Right kidney (tissue), 1 donor: ENCODE data around the gene NKD2.
"Not testable (repeated sequence)": the region's sequence is repeated elsewhere in the genome, so short reads cannot be mapped to it uniquely, and the experiment has no call there.

ENCODE experiments used
- DNase-seq: peaks from one replicate; pipeline ENCODE4 v3.0.0-alpha.2; 2016

The NKD2 gene

DNA sequence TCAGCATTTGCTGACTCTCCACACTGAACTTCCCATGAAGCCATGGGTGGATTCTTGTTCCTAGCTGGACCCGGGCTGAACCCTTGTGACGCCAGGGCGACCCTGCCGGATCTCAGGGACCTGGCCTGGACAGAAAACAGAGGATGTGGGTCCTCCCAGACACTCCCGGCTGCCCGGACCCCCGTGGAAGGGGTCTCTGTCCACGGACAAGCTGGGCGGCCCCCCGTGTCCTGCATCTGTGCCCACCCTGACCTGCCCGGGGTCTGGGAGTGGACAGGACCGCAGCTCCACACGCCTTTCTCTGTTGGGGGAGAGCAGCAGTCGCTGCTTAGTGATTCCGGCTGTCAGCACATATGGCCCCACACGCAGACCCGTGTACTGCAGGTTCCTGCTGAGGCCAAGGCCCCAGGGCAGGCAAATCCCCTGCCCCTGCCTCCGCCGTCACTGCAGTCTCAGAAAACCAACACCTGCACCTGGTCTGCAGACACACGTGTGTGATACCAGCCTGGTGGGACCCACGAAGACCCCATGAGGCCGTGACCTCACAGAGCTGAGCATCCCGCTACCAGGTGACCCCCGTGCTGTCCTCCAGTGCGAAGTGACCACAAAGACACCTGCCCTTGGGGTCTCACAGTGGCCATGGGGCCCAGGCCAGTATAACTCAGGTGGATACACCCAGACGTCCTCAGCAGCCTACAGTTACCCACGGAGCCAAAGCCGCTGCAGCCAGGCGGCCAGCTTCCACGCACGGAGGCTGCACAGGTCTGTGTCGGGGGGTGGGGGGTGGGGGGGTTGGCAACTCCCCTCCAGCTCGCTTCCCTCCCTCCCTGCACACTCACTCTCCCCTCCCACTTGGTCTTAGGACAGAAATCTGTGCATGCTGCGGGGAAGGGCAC lies 50.6 kb downstream of the NKD2 start:
- DNase-seq: no peak

DNA sequence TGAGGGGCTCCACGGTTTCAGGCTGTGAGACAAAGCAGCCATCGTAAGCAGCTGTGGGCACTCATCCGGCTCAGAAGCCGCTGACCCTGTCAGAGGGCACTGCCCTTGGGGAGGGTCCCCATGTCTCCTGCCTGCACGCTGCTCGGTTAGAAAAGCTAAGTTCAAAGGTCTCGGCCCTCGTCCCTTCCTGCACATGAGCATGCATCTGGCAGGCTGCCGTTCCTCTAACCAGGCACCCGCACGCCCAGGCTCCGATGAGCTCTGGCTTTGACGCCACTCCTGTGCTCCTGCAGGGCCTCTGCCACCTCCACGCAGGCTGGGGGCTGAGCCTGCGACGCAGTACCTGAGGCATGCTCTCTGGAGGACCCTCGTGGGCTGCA lies 51.3 kb downstream of the NKD2 start:
- no peak for DNase-seq

DNA sequence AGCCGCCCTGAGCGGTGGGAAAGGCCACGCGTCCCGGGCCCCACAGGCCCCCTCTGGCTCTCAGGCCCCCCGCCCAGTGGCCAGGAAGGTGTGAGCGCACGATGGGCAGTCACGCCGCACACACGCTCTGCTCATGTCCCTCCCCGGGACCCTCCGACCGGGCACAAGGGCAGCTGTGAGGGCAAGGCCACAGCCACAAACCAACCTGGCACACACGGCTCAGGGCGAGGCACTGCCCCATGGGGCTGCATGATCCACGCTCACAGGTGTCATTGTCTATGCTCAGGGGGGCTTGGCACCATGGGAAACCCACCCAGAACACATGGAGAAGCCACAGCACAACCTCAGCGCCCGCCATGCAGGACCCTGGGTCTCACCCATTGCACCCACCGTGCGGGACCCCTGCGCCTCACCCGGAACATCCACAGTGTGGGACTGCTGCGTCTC lies 52.0 kb downstream of the NKD2 start:
- DNase-seq: no peak

DNA sequence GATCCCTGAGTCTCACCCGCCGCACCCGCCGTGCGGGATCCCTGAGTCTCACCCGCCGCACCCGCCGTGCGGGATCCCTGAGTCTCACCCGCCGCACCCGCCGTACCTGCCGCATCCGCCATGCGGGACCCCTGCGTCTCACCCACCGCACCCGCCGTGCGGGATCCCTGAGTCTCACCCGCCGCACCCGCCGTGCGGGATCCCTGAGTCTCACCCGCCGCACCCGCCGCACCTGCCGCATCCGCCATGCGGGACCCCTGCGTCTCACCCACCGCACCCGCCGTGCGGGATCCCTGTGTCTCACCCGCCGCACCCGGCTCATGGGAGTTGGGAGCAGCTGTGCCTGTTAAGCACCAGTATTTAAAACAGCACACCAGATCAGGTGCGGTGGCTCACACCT lies 52.7 kb downstream of the NKD2 start:
- not testable (repeated sequence) for DNase-seq

DNA sequence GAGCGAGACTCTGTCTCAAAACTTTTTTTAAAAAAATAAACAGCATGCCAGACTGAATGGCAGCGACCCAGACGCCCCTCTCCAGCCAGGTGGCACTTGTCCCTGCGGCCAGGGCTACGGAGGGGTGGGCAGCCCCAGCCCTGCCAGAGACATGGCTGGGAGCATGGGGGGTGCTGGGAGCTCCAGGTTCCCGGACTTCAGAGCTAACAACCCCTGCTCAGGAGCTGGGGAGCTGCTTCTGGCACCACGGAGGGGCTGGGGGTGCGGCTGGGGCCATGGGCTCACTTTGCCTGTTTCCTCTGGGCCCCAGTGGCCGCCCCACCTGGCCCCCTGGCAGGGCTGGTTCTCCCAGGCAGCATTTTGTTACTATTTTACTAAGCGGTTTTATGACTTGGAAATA lies 53.3 kb downstream of the NKD2 start:
- DNase-seq: no peak

DNA sequence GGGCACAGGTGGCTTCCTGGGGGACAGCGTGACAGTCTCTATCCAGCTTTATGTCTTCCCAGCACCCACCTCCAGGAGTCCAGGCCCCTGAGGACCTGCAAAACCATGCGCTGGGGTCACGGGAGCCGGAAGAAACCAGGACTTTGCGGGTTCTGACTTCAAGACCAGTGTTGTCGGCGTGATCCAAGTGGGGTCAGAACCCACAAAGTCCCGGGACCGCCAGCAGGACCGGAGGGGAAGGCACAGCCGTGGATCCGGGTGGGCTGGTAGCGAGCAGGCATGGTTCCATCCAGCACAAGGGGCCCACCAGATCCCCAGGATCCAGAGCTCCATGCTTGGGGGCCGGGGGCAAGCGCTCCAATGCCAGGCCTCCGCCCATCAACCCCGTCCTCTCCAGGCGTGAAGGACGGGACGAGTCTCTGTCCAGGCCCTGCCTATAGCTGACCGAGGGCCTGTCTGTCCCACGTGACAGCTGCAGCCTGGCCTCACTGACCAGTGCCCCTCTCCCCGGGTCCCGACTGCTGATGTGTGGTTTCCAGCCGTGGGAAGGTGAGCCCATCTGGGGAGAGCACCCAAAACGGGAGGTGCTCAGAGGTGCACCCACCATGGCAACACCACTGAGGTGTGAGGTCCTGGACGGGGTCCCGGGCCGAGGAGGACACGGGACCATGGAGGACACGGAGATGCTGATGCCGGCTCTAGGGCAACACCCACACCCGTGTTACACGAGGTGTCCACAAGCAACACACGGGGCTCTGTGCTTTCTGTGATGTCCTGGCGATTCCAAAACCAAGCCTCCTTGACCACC lies 54.4 kb downstream of the NKD2 start:
- no peak for DNase-seq

DNA sequence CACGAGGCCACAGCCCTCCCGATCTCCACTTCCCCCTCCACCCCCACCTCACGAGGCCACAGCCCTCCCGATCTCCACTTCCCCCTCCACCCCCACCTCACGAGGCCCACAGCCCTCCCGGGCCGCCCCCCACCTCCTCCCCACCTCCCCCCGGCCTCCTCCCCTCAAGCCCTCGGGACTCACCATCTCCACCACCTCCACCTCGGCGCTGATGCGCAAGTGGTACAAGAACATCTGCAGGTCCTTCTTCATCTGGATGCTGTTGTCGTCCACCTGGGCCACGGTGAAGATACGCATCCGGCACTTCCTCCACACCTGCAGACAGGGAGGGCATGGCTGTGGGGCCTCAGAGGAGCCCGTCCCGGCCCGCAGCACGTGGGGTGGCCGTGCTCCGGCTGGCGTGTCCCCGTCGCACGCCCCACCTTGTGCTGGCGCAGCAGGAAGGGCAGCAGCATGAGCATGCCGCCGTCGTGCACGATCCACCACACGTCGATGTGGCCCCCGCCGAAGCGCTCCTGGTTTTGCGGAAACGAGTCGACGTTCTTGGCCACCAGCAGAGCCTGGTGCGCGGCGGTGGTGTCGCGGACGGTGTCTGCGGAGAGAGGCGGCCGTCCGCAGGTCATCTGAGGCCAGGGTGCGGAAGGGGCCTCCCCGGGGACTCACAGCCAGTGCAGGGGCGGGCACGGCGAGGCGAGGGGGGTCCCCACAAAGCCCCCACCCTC lies 55.2 kb downstream of the NKD2 start:
- no peak for DNase-seq

DNA sequence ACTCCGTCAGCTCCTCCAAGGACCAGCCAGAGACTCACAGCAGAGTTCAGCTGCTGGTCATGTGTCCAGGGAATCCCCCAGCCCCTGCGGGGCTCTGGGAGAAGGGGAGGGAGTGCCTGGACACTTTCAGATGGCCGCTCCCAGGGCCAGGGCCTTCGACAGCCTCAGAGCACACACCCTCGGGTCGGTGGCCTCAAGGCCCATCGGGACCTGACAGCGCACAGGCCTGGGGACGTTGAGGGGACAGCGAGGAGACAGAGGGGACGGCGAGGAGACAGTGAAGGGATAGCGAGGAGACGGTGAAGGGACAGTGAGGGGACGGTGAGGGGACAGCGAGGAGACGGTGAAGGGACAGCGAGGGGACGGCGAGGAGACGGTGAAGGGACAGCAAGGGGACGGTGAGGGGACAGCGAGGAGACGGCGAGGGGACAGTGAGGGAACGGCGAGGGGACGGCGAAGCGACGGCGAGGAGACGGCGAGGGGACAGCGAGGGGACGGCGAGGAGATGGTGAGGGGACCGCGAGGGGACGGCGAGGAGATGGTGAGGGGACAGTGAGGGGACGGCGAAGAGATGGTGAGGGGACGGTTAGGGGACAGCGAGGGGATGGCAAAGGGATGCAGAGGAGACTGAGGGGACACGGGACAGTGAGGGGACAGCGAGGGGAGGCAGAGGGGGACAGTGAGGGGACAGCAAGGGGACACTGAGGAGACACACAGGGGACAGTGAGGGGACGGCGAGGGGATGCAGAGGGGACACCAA lies 56.0 kb downstream of the NKD2 start:
- no peak for DNase-seq

DNA sequence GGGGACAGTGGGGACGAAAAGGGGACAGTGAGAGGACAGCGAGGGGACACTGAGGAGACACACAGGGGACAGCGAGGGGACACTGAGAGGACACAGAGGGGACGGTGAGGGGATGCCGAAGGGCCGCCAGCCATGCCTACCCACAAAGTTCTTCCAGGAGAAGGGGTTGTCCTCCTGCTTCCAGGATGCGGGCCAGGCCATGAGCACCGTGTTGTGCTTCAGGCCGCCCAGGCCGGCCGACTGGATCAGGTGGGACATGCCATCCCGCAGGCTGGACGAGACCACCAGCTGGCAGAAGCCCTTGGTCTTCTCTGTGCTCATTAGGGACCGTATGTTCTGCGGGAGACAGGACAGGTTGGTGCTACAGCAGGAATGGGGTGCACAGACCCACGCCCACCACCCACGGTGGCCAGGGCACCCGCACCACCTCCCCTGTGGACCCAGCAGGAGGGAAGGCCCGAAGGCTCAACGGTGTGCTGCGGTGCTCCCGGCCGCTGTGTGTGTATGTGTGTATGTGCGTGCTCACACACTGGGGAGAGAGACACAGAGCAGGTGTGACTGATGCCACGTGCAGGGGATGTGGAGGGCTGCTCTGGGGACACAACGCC lies 56.6 kb downstream of the NKD2 start:
- DNase-seq: no peak

DNA sequence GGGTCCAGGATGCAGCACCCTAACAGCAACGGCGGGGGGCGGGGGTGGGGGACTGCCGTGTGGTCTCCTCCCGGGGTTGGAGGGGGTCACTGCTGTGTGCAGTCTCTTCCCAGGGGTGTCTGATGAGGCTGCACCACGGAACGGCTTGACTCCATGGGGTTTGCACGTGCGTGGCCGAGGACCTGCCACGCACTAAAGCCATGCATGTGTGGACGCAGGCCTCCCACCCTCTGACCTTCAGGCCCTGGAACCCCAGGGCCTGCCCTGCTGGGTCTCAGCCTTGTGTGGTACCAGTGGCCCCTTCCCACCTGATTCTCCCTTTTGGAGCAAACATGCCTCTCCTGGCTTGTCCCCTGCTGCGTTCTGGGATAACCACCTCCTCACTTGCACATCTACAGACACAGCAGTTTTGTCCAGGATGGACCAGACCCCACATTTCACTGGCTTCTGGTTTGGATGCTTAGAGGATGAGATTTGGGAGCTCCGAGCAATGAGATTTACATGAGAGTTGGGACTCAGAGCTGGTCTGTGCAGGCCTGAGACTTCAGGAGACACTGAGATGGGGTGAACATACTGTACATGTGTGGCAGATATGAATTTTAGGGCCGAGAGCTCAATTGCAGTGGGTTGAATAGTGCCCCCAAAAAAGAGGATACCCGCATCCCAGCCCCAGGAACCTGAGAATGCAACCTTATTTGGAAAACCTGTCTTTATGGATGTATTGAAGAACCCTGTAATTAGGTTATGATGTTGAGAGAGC lies 57.5 kb downstream of the NKD2 start:
- DNase-seq: no peak

DNA sequence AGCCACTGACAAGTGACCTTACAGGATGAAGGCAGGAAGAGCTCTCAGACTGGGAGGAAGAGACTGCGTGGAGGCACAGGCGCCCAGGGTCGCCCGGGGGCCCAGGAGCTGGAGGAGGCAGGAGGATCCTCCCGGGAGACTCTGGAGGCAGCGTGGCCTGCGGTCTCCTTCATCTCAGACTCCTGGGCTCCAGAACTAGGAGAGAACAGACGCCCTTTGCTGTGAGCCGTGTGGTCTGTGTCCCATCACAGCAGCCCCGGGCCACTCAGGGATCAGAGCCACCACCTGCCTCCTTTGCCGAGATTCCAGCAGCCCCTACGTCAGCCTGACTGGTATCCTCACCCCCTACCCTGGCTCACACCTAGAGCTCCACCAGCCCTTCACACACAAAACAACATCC lies 58.1 kb downstream of the NKD2 start:
- DNase-seq: no peak

DNA sequence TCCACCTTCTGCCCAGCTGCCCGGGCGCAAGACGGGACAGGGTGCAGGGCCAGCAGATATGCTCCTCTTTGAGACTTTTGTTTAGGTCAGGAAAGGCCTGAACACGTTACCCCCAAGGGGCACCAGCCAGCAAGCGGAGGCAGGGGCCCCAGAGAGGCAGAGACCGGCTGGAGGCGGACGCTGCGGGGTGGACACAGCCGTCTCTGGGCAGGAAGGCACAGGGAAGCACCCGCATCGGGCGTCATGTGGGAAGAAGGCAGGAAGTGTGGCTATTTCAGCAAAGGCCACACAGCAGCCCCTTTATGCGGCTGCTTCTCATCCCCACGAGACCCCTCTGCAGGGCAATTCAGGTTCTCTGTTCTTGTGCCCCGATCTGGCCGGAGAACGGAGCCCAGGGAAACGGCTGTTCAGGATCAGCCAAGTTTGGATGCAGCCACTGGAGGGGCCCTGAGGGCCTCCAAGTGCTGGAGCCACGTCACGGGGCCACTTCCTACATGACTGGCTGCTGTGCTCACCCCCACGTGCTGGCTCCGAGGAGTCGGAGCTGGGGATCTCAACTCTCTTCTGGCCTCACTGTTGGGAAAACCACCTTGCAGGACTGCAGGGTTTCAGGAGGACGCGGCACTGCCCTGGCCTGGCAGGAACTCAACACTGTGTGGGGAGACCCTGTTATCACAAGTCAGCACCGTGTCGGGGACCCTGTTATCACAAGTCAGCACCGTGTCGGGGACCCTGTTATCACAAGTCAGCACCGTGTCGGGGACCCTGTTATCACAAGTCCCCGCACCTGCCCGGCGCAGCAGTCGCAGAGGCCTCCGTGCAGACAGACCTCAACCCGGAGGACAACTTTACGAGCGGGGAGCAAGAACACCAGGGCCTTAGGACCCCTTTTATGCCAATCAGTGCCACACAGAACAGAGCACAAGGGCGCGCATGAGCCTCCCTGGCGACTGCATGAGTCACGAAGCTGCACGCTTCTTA lies 58.8 kb downstream of the NKD2 start:
- DNase-seq: no peak

DNA sequence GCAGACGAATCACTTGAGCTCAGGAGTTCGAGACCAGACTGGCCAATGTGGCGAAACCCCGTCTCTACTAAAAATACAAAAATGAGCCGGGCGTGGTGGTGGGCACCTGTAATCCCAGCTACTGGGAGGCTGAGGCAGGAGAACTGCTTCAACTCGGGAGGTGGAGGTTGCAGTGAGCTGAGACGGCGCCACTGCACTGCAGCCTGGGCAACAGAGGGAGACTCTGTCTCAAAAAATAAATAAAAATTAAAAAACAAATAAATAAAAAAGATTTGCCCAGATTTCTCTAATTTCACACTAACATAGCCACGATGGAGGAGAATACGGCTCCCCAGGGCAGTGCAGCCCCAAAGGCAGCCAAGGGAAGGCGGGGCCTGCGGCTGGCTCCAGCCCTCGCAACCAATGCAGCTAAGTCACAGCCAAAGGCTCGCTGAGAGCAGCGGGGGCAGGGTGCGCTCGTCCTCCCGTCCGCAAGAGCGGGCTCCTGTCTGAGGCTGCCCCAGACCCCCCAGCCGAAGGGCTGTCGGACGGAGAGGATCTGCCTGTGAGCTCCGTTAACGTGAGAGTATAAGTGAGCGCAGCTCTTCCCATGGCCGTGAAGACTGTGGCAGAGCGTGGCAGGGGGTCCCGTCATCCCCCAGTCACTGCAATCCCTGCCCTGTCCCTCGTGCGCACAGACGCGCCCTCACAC lies 59.7 kb downstream of the NKD2 start:
- no peak for DNase-seq

DNA sequence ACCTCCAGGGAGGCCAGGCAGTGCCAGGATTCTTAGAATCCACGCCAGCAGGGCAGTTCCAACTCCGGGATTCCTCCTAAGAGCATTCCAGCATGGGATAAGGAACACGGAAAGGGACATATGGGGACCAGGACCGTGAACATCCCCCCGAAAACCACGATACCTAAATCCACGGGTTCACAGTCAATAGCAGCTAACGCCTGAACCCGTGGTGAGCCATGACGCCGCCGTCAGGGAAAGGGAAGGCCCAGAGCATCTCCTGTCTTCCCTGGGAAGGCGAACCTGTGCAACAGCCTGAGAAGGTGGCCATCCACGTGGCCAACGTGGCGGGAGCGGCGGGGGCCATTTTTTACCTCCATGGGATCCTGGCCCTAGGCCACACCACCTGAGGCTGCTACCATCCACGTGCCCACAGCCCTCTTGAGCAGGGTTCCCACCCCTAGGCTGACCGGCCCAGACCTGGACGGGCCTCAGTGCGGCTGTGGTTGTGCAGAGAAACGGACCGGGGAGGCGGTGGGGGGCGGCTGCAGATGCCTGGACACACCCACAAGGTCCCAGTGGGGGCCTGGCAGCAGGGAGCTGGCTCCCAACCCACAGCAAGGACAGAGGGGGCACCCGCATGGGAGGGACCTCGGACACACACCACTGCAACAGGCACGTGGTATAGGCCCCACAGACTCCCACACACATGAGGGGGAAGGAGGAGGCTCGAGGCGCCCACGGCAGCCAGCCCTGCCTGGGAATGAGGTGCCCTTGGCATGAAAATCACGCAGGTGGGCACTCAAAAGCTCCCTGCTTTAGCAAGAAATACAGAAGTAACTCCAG lies 60.5 kb downstream of the NKD2 start:
- no peak for DNase-seq

DNA sequence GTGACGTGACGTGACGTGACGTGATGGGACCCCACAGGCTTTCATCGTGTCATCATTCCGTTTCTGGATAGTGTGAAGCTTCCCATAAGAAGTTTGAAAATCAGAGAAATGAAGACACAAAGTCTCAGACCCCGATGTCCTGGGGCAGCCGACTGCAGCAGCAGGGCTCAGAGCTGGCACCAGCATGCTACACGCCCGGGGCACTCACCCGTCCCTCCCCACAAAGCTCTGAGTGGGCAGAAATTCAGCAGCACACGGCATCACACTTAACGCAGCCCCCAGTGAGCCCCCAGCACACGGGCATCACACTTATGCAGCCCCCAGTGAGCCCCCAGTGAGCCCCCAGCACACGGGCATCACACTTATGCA lies 61.1 kb downstream of the NKD2 start:
- DNase-seq: no peak

DNA sequence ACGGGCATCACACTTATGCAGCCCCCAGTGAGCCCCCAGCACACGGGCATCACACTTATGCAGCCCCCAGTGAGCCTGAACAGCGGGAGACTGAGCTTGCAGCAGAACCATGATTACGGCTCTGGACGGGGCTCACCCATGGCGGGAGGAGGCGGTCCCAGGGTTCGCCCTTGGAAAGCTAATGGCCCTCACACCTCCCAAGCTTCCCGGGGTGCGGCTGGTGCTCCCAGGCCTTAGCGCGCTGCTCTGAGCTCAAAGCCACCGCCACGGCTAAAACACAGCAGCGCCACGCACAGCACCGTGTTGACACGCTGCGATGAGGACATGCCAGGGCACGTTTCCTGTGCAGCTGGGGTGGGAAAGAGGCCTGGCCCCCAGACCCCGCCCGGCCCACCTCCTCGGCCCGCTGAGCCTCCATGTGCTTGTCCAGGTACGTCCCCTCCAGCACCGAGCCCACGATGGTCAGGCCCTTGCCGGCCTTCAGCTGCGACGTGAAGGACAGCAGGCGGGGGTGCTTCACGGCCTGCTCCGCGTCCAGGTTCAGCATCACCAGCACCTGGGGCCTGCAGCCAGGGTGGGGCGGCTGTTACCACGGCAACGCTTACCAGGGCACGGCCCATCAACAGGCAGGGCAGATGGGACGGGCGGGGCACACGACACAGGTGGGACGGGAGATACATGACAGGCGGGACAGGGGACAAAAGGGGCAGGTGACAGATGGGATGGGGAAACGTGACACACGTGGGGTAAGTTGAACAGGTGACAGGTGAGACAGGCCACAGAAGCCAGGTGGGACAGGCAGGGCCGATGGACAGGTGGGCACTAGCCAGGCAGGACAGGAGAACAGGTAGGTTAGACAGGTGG lies 64.9 kb downstream of the NKD2 start:
- no peak for DNase-seq

DNA sequence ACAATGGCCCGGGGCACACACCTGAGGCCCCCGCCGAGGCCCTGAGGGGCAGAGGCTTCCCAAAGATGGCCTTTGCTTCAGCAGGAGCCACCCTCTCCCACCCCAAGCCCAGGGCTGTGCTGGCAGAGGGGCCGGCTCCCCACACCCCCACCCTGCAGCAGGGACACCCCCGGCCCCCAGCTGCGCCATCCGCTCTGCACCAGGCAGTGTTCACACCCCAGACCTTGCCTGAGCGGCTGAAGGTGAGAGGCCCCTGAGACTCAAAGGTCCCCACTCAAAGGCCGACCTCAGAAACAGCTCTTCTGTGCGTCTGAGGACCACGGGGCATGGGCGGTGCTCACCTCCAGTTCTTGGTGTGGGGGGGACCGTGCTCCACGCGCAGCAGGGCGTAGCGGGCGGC lies 65.6 kb downstream of the NKD2 start:
- DNase-seq: no peak
